Measurements from ENCODE around the gene SYT9. TPM values are rescaled to one million over a fixed set of nuclear protein-coding genes. Genes with fewer than 3 reads are reported as not detected.

SYT9 gene
- total RNA-seq, 4 donors from 2014 or later: 0.24 to 2.1 (median 0.52) TPM

DNA sequence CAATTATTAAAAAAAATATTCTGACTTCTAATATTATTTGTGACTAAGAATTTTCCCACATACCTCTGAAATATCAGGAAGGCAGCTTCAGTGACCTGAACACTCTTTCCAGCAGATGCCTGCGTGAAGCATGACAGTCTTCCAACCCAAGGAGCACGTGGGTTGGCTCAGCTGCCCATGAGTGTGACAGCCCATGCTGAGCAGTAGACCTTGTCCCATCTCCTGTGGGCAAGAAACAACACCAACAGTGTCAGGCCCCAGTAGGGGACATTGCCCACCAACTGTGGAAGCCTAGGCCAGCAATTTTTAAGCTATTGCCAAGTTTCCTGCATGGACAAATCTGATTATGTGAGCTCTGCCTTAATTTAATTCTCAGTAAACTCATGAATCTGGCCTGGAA, 167.2 kb downstream of the SYT9 start:
- Histone ChIP-seq H3K27me3 (no peaks in the 10 kb centered on the region), H3K4me1 (no peaks in the 10 kb centered on the region), H3K27ac (no peak overlapping the region), H3K36me3 (no peaks in the 10 kb centered on the region), H3K4me3 (no peak overlapping the region), H3K9me3 (no peaks in the 10 kb centered on the region)
- DNase-seq (ENCODE audit: low spot score in 2 of 2): no peak
- TF ChIP-seq, protein P1, sequence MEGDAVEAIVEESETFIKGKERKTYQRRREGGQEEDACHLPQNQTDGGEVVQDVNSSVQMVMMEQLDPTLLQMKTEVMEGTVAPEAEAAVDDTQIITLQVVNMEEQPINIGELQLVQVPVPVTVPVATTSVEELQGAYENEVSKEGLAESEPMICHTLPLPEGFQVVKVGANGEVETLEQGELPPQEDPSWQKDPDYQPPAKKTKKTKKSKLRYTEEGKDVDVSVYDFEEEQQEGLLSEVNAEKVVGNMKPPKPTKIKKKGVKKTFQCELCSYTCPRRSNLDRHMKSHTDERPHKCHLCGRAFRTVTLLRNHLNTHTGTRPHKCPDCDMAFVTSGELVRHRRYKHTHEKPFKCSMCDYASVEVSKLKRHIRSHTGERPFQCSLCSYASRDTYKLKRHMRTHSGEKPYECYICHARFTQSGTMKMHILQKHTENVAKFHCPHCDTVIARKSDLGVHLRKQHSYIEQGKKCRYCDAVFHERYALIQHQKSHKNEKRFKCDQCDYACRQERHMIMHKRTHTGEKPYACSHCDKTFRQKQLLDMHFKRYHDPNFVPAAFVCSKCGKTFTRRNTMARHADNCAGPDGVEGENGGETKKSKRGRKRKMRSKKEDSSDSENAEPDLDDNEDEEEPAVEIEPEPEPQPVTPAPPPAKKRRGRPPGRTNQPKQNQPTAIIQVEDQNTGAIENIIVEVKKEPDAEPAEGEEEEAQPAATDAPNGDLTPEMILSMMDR (IDR thresholded peaks at IDR 0.05): no peak
- TF ChIP-seq POLR2A (IDR thresholded peaks at IDR 0.05) (no peak), POLR2AphosphoS5 (IDR thresholded peaks at IDR 0.05) (no peak), EP300 (IDR thresholded peaks at IDR 0.05) (no peak)
- WGBS: 76% methylated on average over 2 of the region's 2 CpGs

DNA sequence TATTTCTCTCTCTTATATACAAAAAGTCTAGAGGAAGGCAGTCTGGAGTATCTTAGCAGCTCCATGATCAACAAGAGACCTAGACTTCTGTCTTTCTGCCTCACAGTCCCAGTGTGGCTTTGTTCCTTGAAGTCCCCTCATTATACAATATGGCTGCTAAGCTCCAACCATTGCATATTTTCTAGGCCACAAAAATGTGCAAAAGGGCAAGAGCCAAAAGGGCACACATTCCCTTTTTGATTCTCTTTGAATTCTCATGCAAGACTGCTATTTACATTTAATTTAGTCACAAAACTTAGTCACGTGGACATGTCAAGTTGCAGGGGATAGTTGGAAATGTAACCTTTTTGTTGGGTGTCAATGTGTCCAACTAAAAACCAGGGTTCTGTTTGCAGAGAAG, 169.4 kb downstream of the SYT9 start:
- no peaks in the 10 kb centered on the region for H3K27me3 ChIP-seq

DNA sequence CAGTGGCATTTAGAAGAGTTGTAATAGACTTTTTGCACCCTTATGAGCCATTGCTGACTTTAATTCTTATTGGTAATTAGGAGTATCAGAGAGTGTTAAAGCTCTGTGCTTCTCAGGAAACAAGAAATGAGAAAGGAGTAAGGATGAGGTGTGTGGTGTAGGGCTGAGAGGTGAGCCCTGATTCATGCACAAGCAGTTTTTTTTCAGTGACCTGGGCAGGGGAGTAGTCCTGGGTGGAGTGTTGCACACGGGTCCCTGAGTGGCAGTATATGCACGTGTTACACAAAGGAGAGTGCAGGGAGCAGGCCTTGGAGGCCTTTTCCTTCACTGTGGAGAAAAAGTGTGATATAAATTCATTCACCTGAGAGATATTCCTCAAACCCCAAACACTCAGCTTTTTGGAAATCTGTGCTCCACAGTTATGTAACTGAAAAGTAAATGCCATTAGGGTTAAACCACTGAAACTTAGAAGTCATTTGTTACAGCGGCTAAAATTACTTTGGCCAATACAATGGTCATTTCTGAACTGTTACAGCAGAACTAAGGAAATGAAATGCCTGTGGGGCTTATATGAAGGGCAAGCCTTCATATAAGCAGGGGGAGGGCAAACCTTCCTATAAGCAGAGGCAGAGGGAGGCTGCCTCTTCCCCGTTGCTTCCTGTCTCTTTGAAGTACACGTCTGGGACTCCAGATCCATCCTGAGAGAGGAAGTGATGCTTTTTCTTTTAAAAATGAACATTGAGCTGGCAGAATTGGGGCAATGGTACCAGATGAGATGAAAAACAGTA, 171.0 kb downstream of the SYT9 start:
- WGBS: 54% methylated on average over 5 of the region's 5 CpGs
- no peak overlapping the region for H3K27ac ChIP-seq
- H3K4me1 ChIP-seq: no peaks in the 10 kb centered on the region
- no peaks in the 10 kb centered on the region for H3K27me3 ChIP-seq
- H3K36me3 ChIP-seq: no peaks in the 10 kb centered on the region
- DNase-seq (ENCODE audit: low spot score in 2 of 2): no peak
- TF ChIP-seq POLR2A (IDR thresholded peaks at IDR 0.05) (no peak), POLR2AphosphoS5 (IDR thresholded peaks at IDR 0.05) (no peak), EP300 (IDR thresholded peaks at IDR 0.05) (no peak)
- TF ChIP-seq, protein P1 (IDR thresholded peaks at IDR 0.05): no peak
- no peak overlapping the region for H3K4me3 ChIP-seq
- no peaks in the 10 kb centered on the region for H3K9me3 ChIP-seq

More for the DNA sequence above, 169.4 kb downstream of the SYT9 start:
- Histone ChIP-seq H3K4me1 (no peaks in the 10 kb centered on the region), H3K4me3 (no peak overlapping the region), H3K9me3 (no peaks in the 10 kb centered on the region), H3K27ac (no peak overlapping the region), H3K36me3 (no peaks in the 10 kb centered on the region)
- WGBS: 88% methylated on average over 1 of the region's 1 CpG
- DNase-seq (ENCODE audit: low spot score in 2 of 2): no peak
- TF ChIP-seq, protein P1 (IDR thresholded peaks at IDR 0.05): no peak
- no peak for TF ChIP-seq POLR2A (IDR thresholded peaks at IDR 0.05)

DNA sequence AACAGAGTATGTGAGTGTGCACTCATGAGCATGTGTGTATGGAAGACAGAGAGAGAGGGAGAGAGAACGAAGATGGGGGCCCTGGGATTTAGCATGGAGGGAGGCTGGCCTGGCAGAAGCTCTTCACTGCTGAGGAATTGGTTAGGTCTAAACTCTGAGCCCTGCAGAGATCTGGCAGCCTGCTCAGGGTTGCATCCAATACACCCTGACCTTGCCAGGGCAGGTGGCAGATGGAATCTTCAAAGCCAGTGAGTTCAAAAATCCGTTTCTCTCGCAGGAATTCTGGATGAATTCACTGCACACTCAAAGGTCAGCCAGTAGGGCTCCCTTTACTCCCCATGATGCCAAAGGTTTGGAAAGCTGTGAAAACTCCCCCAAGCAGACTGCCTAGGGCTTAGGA, 172.2 kb downstream of the SYT9 start:
- Histone ChIP-seq H3K4me1 (no peaks in the 10 kb centered on the region), H3K27me3 (no peaks in the 10 kb centered on the region), H3K9me3 (no peaks in the 10 kb centered on the region), H3K36me3 (no peaks in the 10 kb centered on the region), H3K27ac (no peak overlapping the region), H3K4me3 (no peak overlapping the region)
- TF ChIP-seq POLR2A (IDR thresholded peaks at IDR 0.05) (no peak), POLR2AphosphoS5 (IDR thresholded peaks at IDR 0.05) (no peak), EP300 (IDR thresholded peaks at IDR 0.05) (no peak)
- TF ChIP-seq, protein P1 (IDR thresholded peaks at IDR 0.05): no peak
- WGBS: 81% methylated on average over 3 of the region's 3 CpGs
- no peak for DNase-seq (ENCODE audit: low spot score in 2 of 2)

DNA sequence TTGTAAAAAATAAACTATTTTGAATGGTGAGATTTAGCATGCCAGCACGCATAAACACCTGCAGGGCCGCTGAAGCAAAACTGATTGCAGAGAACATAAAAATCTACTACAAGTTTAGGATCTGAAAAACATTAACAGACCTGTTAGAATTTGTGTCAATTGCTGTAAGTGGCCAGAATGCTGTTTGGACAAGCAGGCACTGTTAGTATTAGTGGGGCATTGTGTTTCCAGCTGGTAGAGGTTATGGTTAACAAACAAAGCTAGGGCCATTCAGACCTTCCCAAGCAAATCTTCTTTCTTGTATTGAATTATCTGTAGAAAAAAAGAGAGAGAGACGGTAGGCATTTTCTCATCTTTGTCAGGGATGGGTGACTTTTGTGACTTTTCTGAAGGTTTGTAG, 176.0 kb downstream of the SYT9 start:
- no peak overlapping the region for H3K27ac ChIP-seq
- WGBS: 95% methylated on average over 3 of the region's 3 CpGs
- H3K9me3 ChIP-seq: no peaks in the 10 kb centered on the region
- H3K27me3 ChIP-seq: no peaks in the 10 kb centered on the region
- no peak for DNase-seq (ENCODE audit: low spot score in 2 of 2)
- H3K4me3 ChIP-seq: no peak overlapping the region
- H3K36me3 ChIP-seq: no peaks in the 10 kb centered on the region
- no peak for TF ChIP-seq POLR2AphosphoS5 (IDR thresholded peaks at IDR 0.05)
- TF ChIP-seq, protein P1 (IDR thresholded peaks at IDR 0.05): no peak
- no peak for TF ChIP-seq EP300 (IDR thresholded peaks at IDR 0.05)
- no peak for TF ChIP-seq POLR2A (IDR thresholded peaks at IDR 0.05)
- no peaks in the 10 kb centered on the region for H3K4me1 ChIP-seq

Data from suprapubic skin (tissue), 4 donors.